ENCODE measurements around the gene MITF.

The MITF gene

GRCh38 chr3:69983546-69984265 is 244.4 kb downstream of the MITF start:
- DNase-seq = no peak

- DNase-seq = no peak
These were observed 246.0 kb downstream of the MITF start for GRCh38 chr3:69985266-69985665.

- no peak for DNase-seq
These were observed 247.2 kb downstream of the MITF start for GRCh38 chr3:69986419-69986818.

GRCh38 chr3:69987833-69988232 is 248.6 kb downstream of the MITF start:
- DNase-seq = no peak

- no peak for DNase-seq
These were observed 254.5 kb downstream of the MITF start for GRCh38 chr3:69993757-69994156.

- DNase-seq = no peak
These were observed 255.7 kb downstream of the MITF start for GRCh38 chr3:69994919-69995318.

GRCh38 chr3:69997631-69998307 is 258.5 kb downstream of the MITF start:
- no peak for DNase-seq

GRCh38 chr3:69998759-69999139 is 259.5 kb downstream of the MITF start:
- no peak for DNase-seq

GRCh38 chr3:69999140-70000027 is 260.1 kb downstream of the MITF start, which contains the start of gene SAMMSON:
SAMMSON (plus strand) TSS chr3:69999733.
- DNase-seq = no peak

GRCh38 chr3:70000028-70000410 is 260.8 kb downstream of the MITF start:
- DNase-seq = no peak

- no peak for DNase-seq
These were observed 261.4 kb downstream of the MITF start for GRCh38 chr3:70000563-70001081.

- DNase-seq = no peak
These were observed 263.9 kb downstream of the MITF start for GRCh38 chr3:70003119-70003518.

- no peak for DNase-seq
These were observed 266.8 kb downstream of the MITF start for GRCh38 chr3:70006089-70006488.

- no peak for DNase-seq
These were observed 271.1 kb downstream of the MITF start for GRCh38 chr3:70010346-70010745.

- no peak for DNase-seq
These were observed 272.3 kb downstream of the MITF start for GRCh38 chr3:70011582-70011981.
